Measurements from ENCODE around the gene LCP2. TPM values are rescaled to one million over a fixed set of nuclear protein-coding genes. Genes with fewer than 3 reads are reported as not detected.

The LCP2 gene
- total and polyA plus RNA-seq, 2 donors (not counting 3 experiments of a cell fraction or from before 2014, with no cell fraction given) = not detected

- Histone ChIP-seq H3K9me1 (replicated peaks; ENCODE audit: control insufficient read depth, extremely low read depth, insufficient read depth, low read length) (no peaks in the 10 kb centered on the region), H2AFZ (ENCODE audit: low read depth, low read length) (peak overlapping the region; percentile 57), H3K4me3 (replicated peaks in 1 of 3; ENCODE audit: insufficient read depth in 1 of 3, low read depth in 1 of 3, low read length in 3 of 3) (no peak overlapping the region), H3K9ac (replicated peaks; ENCODE audit: extremely low read depth, insufficient read depth, low read length) (no peak overlapping the region), H4K20me1 (replicated peaks; ENCODE audit: control insufficient read depth, extremely low read depth, insufficient read depth, low read length) (no peaks in the 10 kb centered on the region), H3K27ac (ENCODE audit: insufficient read depth, low read depth, low read length) (no peak overlapping the region), H3K79me2 (ENCODE audit: control insufficient read depth, insufficient read depth, low read length) (no peaks in the 10 kb centered on the region), H3K9me3 (replicated peaks; ENCODE audit: control insufficient read depth, insufficient read depth, low read length) (no peaks in the 10 kb centered on the region), H3K4me2 (ENCODE audit: insufficient read depth, low read length) (peak overlapping the region; percentile 56), H3K36me3 (ENCODE audit: control insufficient read depth in 2 of 2, extremely low read depth in 1 of 2, insufficient read depth in 2 of 2, low read length in 2 of 2) (no peaks in the 10 kb centered on the region), H3K27me3 (ENCODE audit: control insufficient read depth in 2 of 2, insufficient read depth in 2 of 2, low read length in 2 of 2) (peaks cover 17 to 31% of the 10 kb centered on the region in 2 experiments), H3K4me1 (ENCODE audit: control insufficient read depth, extremely low read depth, insufficient read depth, low read length) (no peaks in the 10 kb centered on the region)
- intact Hi-C loops (cut with micrococcal nuclease) = loop anchor here (1.0 to 5.0 kb wide), 8 partner anchors 43 to 365 kb away; no protein-coding TSS in a partner anchor
- no peak for FAIRE-seq
- BruUV-seq (replicated peaks) = no TSS peak
- ChIA-PET CTCF (interaction anchor here (0.8 to 4.8 kb wide), 17 partner anchors 31 to 687 kb away, joined by 3 to 27 read pairs (median 4); no protein-coding TSS in a partner anchor), POLR2A (no interaction called here)
- DNase-seq (ENCODE audit: low read depth, low spot score) = no peak
- dilution Hi-C loops (cut with MboI; ENCODE audit: extremely low pct_ligation_motif_present, low sequenced_read_pairs) = no loop called here
- no peak for TF ChIP-seq FOS (IDR thresholded peaks at IDR 0.05; ENCODE audit: borderline replicate concordance, insufficient read depth, low read length)
- TF ChIP-seq POLR2A (IDR thresholded peaks at IDR 0.05; ENCODE audit: low read depth, low read length) = no peak
- TF ChIP-seq CTCF (IDR thresholded peaks at IDR 0.05; ENCODE audit: extremely low read depth in 1 of 2, insufficient read depth in 1 of 2, low read depth in 1 of 2, low read length in 2 of 2) = no peak
- no peak for TF ChIP-seq EZH2 (IDR thresholded peaks at IDR 0.05; ENCODE audit: borderline replicate concordance, low read depth, low read length, severe bottlenecking)
- no peak for TF ChIP-seq JUN (IDR thresholded peaks at IDR 0.05; ENCODE audit: borderline replicate concordance, insufficient read depth, insufficient read length, low read depth)
- no peak for TF ChIP-seq GATA2 (IDR thresholded peaks at IDR 0.05; ENCODE audit: insufficient read depth, insufficient read length, low read depth, low read length)
- no peak for TF ChIP-seq POLR2AphosphoS5 (IDR thresholded peaks at IDR 0.05; ENCODE audit: insufficient read depth, low read depth, low read length)
- TF ChIP-seq MYC (IDR thresholded peaks at IDR 0.05; ENCODE audit: low read depth, low read length) = no peak
- TF ChIP-seq, protein P1, sequence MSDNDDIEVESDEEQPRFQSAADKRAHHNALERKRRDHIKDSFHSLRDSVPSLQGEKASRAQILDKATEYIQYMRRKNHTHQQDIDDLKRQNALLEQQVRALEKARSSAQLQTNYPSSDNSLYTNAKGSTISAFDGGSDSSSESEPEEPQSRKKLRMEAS (IDR thresholded peaks at IDR 0.05; ENCODE audit: insufficient read depth, insufficient read length) = no peak
Measured at GRCh38 chr5:170268153-170268689, 29.4 kb downstream of the LCP2 start.

Data from endothelial cell of umbilical vein (primary cell).